GM12878 (cell line): Measurements from ENCODE around the gene GAP43. TPM values are rescaled to one million over a fixed set of nuclear protein-coding genes. Genes with fewer than 3 reads are reported as not detected.

Source experiments
- ATAC-seq: fragments of 200-7000 bp; cut with Tn5 transposase; 3 replicates; pipeline ENCODE4 v1.9.1; 2020; ENCODE audit warnings: mild to moderate bottlenecking, moderate library complexity
- BruUV-seq: library from RNA; stranded (reverse); fragments of 400-500 nt; replicated peaks from 2 replicates; lab custom pipeline; 2021; lab: Mats Ljungman, UMichigan
- CTCF ChIA-PET: fragments of 300-600 bp; sonication (Branson Sonifier 250); formaldehyde crosslinking; extraction: SDS; loops from one replicate; lab custom pipeline; 2021; ENCODE audit warnings: inconsistent platforms; lab: Yijun Ruan, JAX
- POLR2A ChIA-PET: fragments of 350-600 bp; formaldehyde crosslinking; extraction: SDS; loops from one replicate; lab custom pipeline; 2021; ENCODE audit warnings: inconsistent platforms; lab: Charles Lee
- RAD21 ChIA-PET: fragments of 300-600 bp; sonication (Branson Sonifier 250); formaldehyde crosslinking; loops from one replicate; lab custom pipeline; 2023; ENCODE audit warnings: antibody characterized with exemption; ENCODE audit not compliant: unreplicated experiment; lab: Charles Lee
- SMC1A ChIA-PET: fragments of 300-600 bp; sonication (Branson Sonifier 250); formaldehyde crosslinking; loops from one replicate; lab custom pipeline; 2023; ENCODE audit not compliant: unreplicated experiment, uncharacterized antibody; lab: Charles Lee
- DNase-seq: peaks from one replicate; pipeline ENCODE4 v3.0.0-alpha.2; 2011; ENCODE audit warnings: low read depth, low spot score
- FAIRE-seq: peaks from 3 replicates; lab custom pipeline; 2011; peaks lifted over from hg19 to GRCh38; lab: Jason Lieb, UNC
- H2AFZ ChIP-seq: 2 replicates; pipeline ENCODE4 v1.6.0; 2011; ENCODE audit warnings: low read depth, low read length, control low read depth; ENCODE audit not compliant: control insufficient read depth
- H3K27ac ChIP-seq: 2 replicates; pipeline ENCODE4 v1.5.1; 2011; ENCODE audit warnings: control low read depth; ENCODE audit not compliant: control insufficient read depth, insufficient read depth
- H3K27me3 ChIP-seq, 2 experiments: replicated peaks in 1 of 2; 2 replicates each; pipeline versions ENCODE4 v1.6.0 to v1.6.1; 2011; ENCODE audit warnings: low read length in 1 of 2; ENCODE audit not compliant: control insufficient read depth in 2 of 2, insufficient read depth in 2 of 2
- H3K36me3 ChIP-seq, 2 experiments: 2 replicates each; pipeline ENCODE4 v1.5.1; 2011; ENCODE audit warnings: low read length in 1 of 2; ENCODE audit not compliant: control insufficient read depth in 2 of 2, insufficient read depth in 2 of 2
- H3K4me1 ChIP-seq: 2 replicates; pipeline ENCODE4 v1.6.1; 2011; ENCODE audit warnings: mild to moderate bottlenecking, low read length, moderate library complexity, mixed read lengths; ENCODE audit not compliant: control insufficient read depth, insufficient read depth
- H3K4me2 ChIP-seq: 2 replicates; pipeline ENCODE4 v1.6.0; 2011; ENCODE audit warnings: control low read depth; ENCODE audit not compliant: control insufficient read depth, insufficient read depth
- H3K4me3 ChIP-seq: fragments of 200-600 bp; sonication (generic); 2 replicates; pipeline ENCODE4 v1.5.1; 2016
- H3K79me2 ChIP-seq: 2 replicates; pipeline ENCODE4 v1.6.0; 2011; ENCODE audit warnings: low read length; ENCODE audit not compliant: control insufficient read depth, insufficient read depth
- H3K9ac ChIP-seq: 2 replicates; pipeline ENCODE4 v1.8.0; 2011; ENCODE audit warnings: low read length, control low read depth, mixed read lengths; ENCODE audit not compliant: control insufficient read depth, insufficient read depth
- H3K9me3 ChIP-seq: replicated peaks from 3 replicates; pipeline ENCODE4 v1.5.1; 2011; ENCODE audit warnings: mild to moderate bottlenecking, low read length; ENCODE audit not compliant: control insufficient read depth, insufficient read depth
- H4K20me1 ChIP-seq: 2 replicates; pipeline ENCODE4 v1.6.0; 2011; ENCODE audit not compliant: control insufficient read depth, insufficient read depth
- CHD2 ChIP-seq: IDR thresholded peaks from 2 replicates; pipeline ENCODE4 v1.6.1; 2011; ENCODE audit warnings: low read depth, low read length, improper control_type of control experiment, borderline replicate concordance
- MAX ChIP-seq: IDR thresholded peaks from 2 replicates; pipeline ENCODE4 v1.6.1; 2012; ENCODE audit warnings: low read depth, low read length, improper control_type of control experiment
- MTA2 ChIP-seq: fragments of 450-650 bp; IDR thresholded peaks from 2 replicates; pipeline ENCODE4 v1.6.1; 2016; ENCODE audit warnings: low read depth, mild to moderate bottlenecking, moderate library complexity
- POLR2AphosphoS5 ChIP-seq: IDR thresholded peaks from 2 replicates; pipeline ENCODE4 v1.6.1; 2011; ENCODE audit warnings: mild to moderate bottlenecking, low read length, inconsistent platforms
- PRDM15 ChIP-seq: fragments of 450-650 bp; formaldehyde crosslinking; IDR thresholded peaks from 2 replicates; pipeline ENCODE4 v1.4.0; 2020; ENCODE audit warnings: mild to moderate bottlenecking, moderate library complexity
- RCOR1 ChIP-seq: conservative IDR thresholded peaks from 2 replicates; pipeline ENCODE4 v1.6.1; 2012; ENCODE audit warnings: low read depth, low read length, improper control_type of control experiment
- SREBF2 ChIP-seq: IDR thresholded peaks from 2 replicates; pipeline ENCODE4 v1.6.1; 2012; ENCODE audit warnings: mild to moderate bottlenecking, low read length
- TARDBP ChIP-seq: IDR thresholded peaks from 2 replicates; pipeline ENCODE4 v1.6.1; 2016; ENCODE audit warnings: borderline replicate concordance
- USF1 ChIP-seq: IDR thresholded peaks from 2 replicates; pipeline ENCODE4 v1.6.1; 2011; ENCODE audit warnings: borderline replicate concordance, low read depth, mild to moderate bottlenecking, moderate library complexity, mixed read lengths, low read length; ENCODE audit not compliant: insufficient read depth; ENCODE audit errors: extremely low read length
- WGBS: methylation state at CpG from one replicate; pipeline ENCODE4 v1.1.6; 2016; ENCODE audit warnings: low lambda C conversion rate; ENCODE audit not compliant: insufficient replicate concordance, insufficient coverage; ENCODE audit errors: missing lambda C conversion rate; 5-methylcytosine and 5-hydroxymethylcytosine counted together
- in situ Hi-C: fragments of 300-500 bp; cut with MboI; formaldehyde crosslinking; loops from 9 replicates; pipeline ENCODE4 v1.14.3; 2018; ENCODE audit warnings: mixed read lengths
- intact Hi-C: fragments of 100-400 bp; cut with micrococcal nuclease; formaldehyde crosslinking; loops from one replicate; pipeline ENCODE4 v1.14.2; 2022; ENCODE audit not compliant: unreplicated experiment
- polyA plus RNA-seq, 11 experiments: library from polyadenylated mRNA; depleted of rRNA in 4 of 11; unstranded in 6 of 11; stranded (reverse) in 5 of 11; fragments of >200 nt; fragmentation: Nextera tagmentation in 4 of 11; fragmentation: Illumina TruSeq in 1 of 11; extraction: Ambion mirVana in 4 of 11; extraction: Trizol in 1 of 11; gene quantifications; 1 replicate in 1 of 11; 2 replicates in 10 of 11; pipeline versions ENCODE4 v1.2.1 to v1.2.3, GENCODE V29; 2011 to 2016; ENCODE audit warnings: inconsistent platforms in 2 of 11, missing spikeins in 2 of 11, low read depth in 1 of 11
- total RNA-seq, 4 experiments: library from RNA; depleted of rRNA in 3 of 4; stranded (reverse); fragments of >200 nt in 3 of 4; fragmentation: Illumina TruSeq in 1 of 4; extraction: Trizol in 1 of 4; gene quantifications; 2 replicates each; pipeline versions ENCODE4 v1.2.1 to v1.2.3, GENCODE V29; 2013 to 2021

GAP43 gene
- total and polyA plus RNA-seq, 10 of the 15 experiments (the other 5 are each of a cell fraction or from before 2014, with no cell fraction given) = 0.06 to 0.16 TPM; not detected in 8

- in situ Hi-C loops (no loop called here), intact Hi-C loops (no loop called here)
- no peak for FAIRE-seq
Observed at GRCh38 chr3:115578331-115578730, 45.0 kb upstream of the GAP43 start.

More at GRCh38 chr3:115578331-115578730, 45.0 kb upstream of the GAP43 start:
- 59% methylated on average over 1 of the region's 1 CpG for WGBS
- POLR2A ChIA-PET = no interaction called here
- SMC1A ChIA-PET = interaction anchor here (1.6 kb wide), 1 partner anchor 17 kb away, joined by 3 read pairs; no protein-coding TSS in a partner anchor
- peaks cover 0 to 1% of the 10 kb centered on the region in 2 experiments; a peak in 2 of 4 replicates for H3K27me3 ChIP-seq
- H3K4me3 ChIP-seq = no peak overlapping the region
- RAD21 ChIA-PET = no interaction called here
- no peak overlapping the region for H2AFZ ChIP-seq
- H3K4me1 ChIP-seq = no peaks in the 10 kb centered on the region
- no peaks in the 10 kb centered on the region for H4K20me1 ChIP-seq
- BruUV-seq = no TSS peak
- CTCF ChIA-PET = no interaction called here
- no peak overlapping the region for H3K27ac ChIP-seq
- H3K79me2 ChIP-seq = no peaks in the 10 kb centered on the region
- no peaks in the 10 kb centered on the region for H3K9me3 ChIP-seq
- H3K36me3 ChIP-seq = no peaks in the 10 kb centered on the region
- no peak for TF ChIP-seq MAX
- TF ChIP-seq TARDBP = no peak
- no peak for TF ChIP-seq PRDM15
- TF ChIP-seq SREBF2 = no peak
- no peak for TF ChIP-seq RCOR1
- TF ChIP-seq USF1 = no peak
- no peak for TF ChIP-seq CHD2
- no peak for TF ChIP-seq POLR2AphosphoS5
- no peak for TF ChIP-seq MTA2
- no peak overlapping the region for H3K4me2 ChIP-seq
- no peak for DNase-seq
- no peak for ATAC-seq
- H3K9ac ChIP-seq = no peak overlapping the region
